Measurements from ENCODE around the gene THAP11.

The THAP11 gene

GRCh38 chr16:67853670-67854069 is 11.6 kb downstream of the THAP11 start:
- no peak for DNase-seq (ENCODE audit: low read depth in 2 of 2)
- H3K4me3 ChIP-seq (replicated peaks in 1 of 2; ENCODE audit: low read depth in 2 of 2, low read length in 2 of 2) = no peak overlapping the region
- TF ChIP-seq CTCF (IDR thresholded peaks at IDR 0.05; ENCODE audit: low read depth, low read length) = no peak

GRCh38 chr16:67855789-67856188 is 13.7 kb downstream of the THAP11 start:
- no peak for TF ChIP-seq CTCF (IDR thresholded peaks at IDR 0.05; ENCODE audit: low read depth, low read length)
- DNase-seq (ENCODE audit: low read depth in 2 of 2) = no peak
- no peak overlapping the region for H3K4me3 ChIP-seq (replicated peaks in 1 of 2; ENCODE audit: low read depth in 2 of 2, low read length in 2 of 2)

- no peak for TF ChIP-seq CTCF (IDR thresholded peaks at IDR 0.05; ENCODE audit: low read depth, low read length)
Observed at GRCh38 chr16:67856927-67857546, 14.9 kb downstream of the THAP11 start.

GRCh38 chr16:67857547-67858233 is 15.6 kb downstream of the THAP11 start:
- no peak for TF ChIP-seq CTCF (IDR thresholded peaks at IDR 0.05; ENCODE audit: low read depth, low read length)
- no peak overlapping the region for H3K4me3 ChIP-seq (replicated peaks in 1 of 2; ENCODE audit: low read depth in 2 of 2, low read length in 2 of 2)
- peak; percentile 96 to 98 for DNase-seq (ENCODE audit: low read depth in 2 of 2)

More at GRCh38 chr16:67856927-67857546, 14.9 kb downstream of the THAP11 start:
- no peak for DNase-seq (ENCODE audit: low read depth in 2 of 2)
- H3K4me3 ChIP-seq (replicated peaks in 1 of 2; ENCODE audit: low read depth in 2 of 2, low read length in 2 of 2) = no peak overlapping the region

GRCh38 chr16:67858500-67858899 is 16.4 kb downstream of the THAP11 start:
- TF ChIP-seq CTCF (IDR thresholded peaks at IDR 0.05; ENCODE audit: low read depth, low read length) = no peak
- DNase-seq (ENCODE audit: low read depth in 2 of 2) = no peak
- H3K4me3 ChIP-seq (replicated peaks in 1 of 2; ENCODE audit: low read depth in 2 of 2, low read length in 2 of 2) = no peak overlapping the region

GRCh38 chr16:67860589-67861398 is 18.7 kb downstream of the THAP11 start:
- no peak for TF ChIP-seq CTCF (IDR thresholded peaks at IDR 0.05; ENCODE audit: low read depth, low read length)
- no peak overlapping the region for H3K4me3 ChIP-seq (replicated peaks in 1 of 2; ENCODE audit: low read depth in 2 of 2, low read length in 2 of 2)
- peak; percentile 17 to 77 for DNase-seq (ENCODE audit: low read depth in 2 of 2)

All from cardiac fibroblast (primary cell).